Tibial nerve (tissue), 3 donors: Measurements from ENCODE around the gene LPCAT4.

Experiments used
- POLR2A ChIP-seq, 2 donors: fragments of 450-650 bp; IDR thresholded peaks; one replicate each; pipeline ENCODE4 v1.6.1; 2017; ENCODE audit warnings: antibody characterized with exemption in 2 of 2, mild to moderate bottlenecking in 2 of 2, moderate library complexity in 2 of 2
- TF ChIP-seq, protein P1 (sequence below), 5 experiments: fragments of 200-600 bp in 3 of 5; fragments of 450-650 bp in 2 of 5; sonication (generic) in 3 of 5; IDR thresholded peaks; one replicate each; pipeline ENCODE4 v1.5.1; 2016 to 2019; ENCODE audit warnings: antibody characterized with exemption in 5 of 5, mild to moderate bottlenecking in 3 of 5, moderate library complexity in 2 of 5

- TF ChIP-seq, protein P1, sequence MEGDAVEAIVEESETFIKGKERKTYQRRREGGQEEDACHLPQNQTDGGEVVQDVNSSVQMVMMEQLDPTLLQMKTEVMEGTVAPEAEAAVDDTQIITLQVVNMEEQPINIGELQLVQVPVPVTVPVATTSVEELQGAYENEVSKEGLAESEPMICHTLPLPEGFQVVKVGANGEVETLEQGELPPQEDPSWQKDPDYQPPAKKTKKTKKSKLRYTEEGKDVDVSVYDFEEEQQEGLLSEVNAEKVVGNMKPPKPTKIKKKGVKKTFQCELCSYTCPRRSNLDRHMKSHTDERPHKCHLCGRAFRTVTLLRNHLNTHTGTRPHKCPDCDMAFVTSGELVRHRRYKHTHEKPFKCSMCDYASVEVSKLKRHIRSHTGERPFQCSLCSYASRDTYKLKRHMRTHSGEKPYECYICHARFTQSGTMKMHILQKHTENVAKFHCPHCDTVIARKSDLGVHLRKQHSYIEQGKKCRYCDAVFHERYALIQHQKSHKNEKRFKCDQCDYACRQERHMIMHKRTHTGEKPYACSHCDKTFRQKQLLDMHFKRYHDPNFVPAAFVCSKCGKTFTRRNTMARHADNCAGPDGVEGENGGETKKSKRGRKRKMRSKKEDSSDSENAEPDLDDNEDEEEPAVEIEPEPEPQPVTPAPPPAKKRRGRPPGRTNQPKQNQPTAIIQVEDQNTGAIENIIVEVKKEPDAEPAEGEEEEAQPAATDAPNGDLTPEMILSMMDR (IDR thresholded peaks at IDR 0.05), result no peak
- TF ChIP-seq POLR2A (IDR thresholded peaks at IDR 0.05), result no peak
Measured at GRCh38 chr15:34339946-34340345, 27.1 kb downstream of the LPCAT4 start.
